ENCODE measurements around the gene SPX.

DNA sequence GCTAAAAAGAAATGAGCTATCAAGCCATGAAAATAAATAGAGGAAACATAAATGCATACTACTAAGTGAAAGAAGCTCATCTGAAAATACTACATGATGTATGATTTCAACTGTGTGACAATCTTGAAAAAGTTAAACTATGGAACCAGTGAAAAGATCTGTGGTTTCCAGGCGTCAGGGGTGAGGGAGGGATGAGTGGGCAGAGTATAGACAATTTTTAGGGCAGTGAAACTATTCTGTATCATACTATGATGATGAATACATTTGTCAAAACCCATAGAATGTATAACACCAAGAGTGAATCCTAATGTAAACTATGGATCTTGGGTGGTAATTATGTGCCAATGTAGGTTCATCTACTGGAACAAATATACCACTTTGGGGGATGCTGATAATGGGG, 21.3 kb downstream of the SPX start:
- no peak for TF ChIP-seq POLR2AphosphoS5 (IDR thresholded peaks at IDR 0.05; ENCODE audit: low read depth, low read length)
- no peak for TF ChIP-seq TAF1 (IDR thresholded peaks at IDR 0.05; ENCODE audit: borderline replicate concordance, low read depth, low read length)
- TF ChIP-seq POLR2A (IDR thresholded peaks at IDR 0.05; ENCODE audit: low read depth, low read length) = no peak
